Measurements from ENCODE around the gene KDM1A. TPM values are rescaled to one million over a fixed set of nuclear protein-coding genes. Genes with fewer than 3 reads are reported as not detected.

The KDM1A gene
- total and polyA plus RNA-seq, 2 donors (not counting 3 experiments of a cell fraction or from before 2014, with no cell fraction given) = 105 to 111 TPM

DNA sequence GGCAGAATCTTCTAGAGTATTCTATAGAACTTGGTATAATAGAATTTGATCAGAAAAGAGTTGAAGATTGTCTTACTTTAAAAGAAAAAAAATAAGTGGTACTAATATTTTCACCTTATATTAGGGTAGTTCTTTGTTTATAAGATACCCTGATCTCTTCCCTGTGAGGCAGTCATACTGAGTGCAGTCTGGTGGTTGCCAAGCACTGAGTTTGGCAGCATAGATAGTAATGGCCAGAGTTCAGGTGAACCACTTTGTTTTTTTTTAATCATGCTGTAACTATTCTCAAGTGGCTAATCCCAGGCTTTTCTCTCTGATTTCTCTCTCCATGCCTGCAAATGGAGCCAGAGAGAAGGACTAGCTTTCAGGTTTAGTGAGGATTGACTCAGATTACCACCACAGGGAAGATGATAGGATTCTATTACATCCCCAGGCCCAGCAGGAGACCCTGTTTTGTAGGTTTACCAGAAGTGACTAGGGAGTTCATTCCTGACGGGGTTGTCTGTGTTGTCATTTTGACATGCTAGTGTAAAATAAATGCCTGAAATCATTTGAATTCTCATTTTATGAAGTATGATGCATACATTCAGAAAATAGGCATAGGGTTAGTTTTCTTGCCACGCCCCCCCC is 16.7 kb downstream of the KDM1A start:
- CTCF ChIA-PET = no interaction called here
- POLR2A ChIA-PET = no interaction called here
- H4K20me1 ChIP-seq (replicated peaks; ENCODE audit: control insufficient read depth, extremely low read depth, insufficient read depth, low read length) = peaks cover 8% of the 10 kb centered on the region
- DNase-seq (ENCODE audit: low read depth, low spot score) (no peak), FAIRE-seq (no peak)
- H3K36me3 ChIP-seq (ENCODE audit: control insufficient read depth in 2 of 2, extremely low read depth in 1 of 2, insufficient read depth in 2 of 2, low read length in 2 of 2) = no peaks in the 10 kb centered on the region
- H3K9me1 ChIP-seq (replicated peaks; ENCODE audit: control insufficient read depth, extremely low read depth, insufficient read depth, low read length) = no peaks in the 10 kb centered on the region
- intact Hi-C loops (cut with micrococcal nuclease) = no loop called here
- no TSS peak for BruUV-seq (replicated peaks)
- H3K4me2 ChIP-seq (ENCODE audit: insufficient read depth, low read length) = no peak overlapping the region
- no peak overlapping the region for H3K9ac ChIP-seq (replicated peaks; ENCODE audit: extremely low read depth, insufficient read depth, low read length)
- H3K4me1 ChIP-seq (ENCODE audit: control insufficient read depth, extremely low read depth, insufficient read depth, low read length) = no peaks in the 10 kb centered on the region
- H3K27me3 ChIP-seq (ENCODE audit: control insufficient read depth in 2 of 2, insufficient read depth in 2 of 2, low read length in 2 of 2) = no peaks in the 10 kb centered on the region
- H3K9me3 ChIP-seq (replicated peaks; ENCODE audit: control insufficient read depth, insufficient read depth, low read length) = no peaks in the 10 kb centered on the region
- no peak overlapping the region for H3K4me3 ChIP-seq (replicated peaks in 1 of 3; ENCODE audit: insufficient read depth in 1 of 3, low read depth in 1 of 3, low read length in 3 of 3)
- H3K79me2 ChIP-seq (ENCODE audit: control insufficient read depth, insufficient read depth, low read length) = peaks cover 87% of the 10 kb centered on the region
- dilution Hi-C loops (cut with MboI; ENCODE audit: extremely low pct_ligation_motif_present, low sequenced_read_pairs) = no loop called here
- TF ChIP-seq GATA2 (IDR thresholded peaks at IDR 0.05; ENCODE audit: insufficient read depth, insufficient read length, low read depth, low read length) = no peak
- no peak for TF ChIP-seq POLR2AphosphoS5 (IDR thresholded peaks at IDR 0.05; ENCODE audit: insufficient read depth, low read depth, low read length)
- no peak for TF ChIP-seq JUN (IDR thresholded peaks at IDR 0.05; ENCODE audit: borderline replicate concordance, insufficient read depth, insufficient read length, low read depth)
- no peak for TF ChIP-seq FOS (IDR thresholded peaks at IDR 0.05; ENCODE audit: borderline replicate concordance, insufficient read depth, low read length)
- TF ChIP-seq, protein P1, sequence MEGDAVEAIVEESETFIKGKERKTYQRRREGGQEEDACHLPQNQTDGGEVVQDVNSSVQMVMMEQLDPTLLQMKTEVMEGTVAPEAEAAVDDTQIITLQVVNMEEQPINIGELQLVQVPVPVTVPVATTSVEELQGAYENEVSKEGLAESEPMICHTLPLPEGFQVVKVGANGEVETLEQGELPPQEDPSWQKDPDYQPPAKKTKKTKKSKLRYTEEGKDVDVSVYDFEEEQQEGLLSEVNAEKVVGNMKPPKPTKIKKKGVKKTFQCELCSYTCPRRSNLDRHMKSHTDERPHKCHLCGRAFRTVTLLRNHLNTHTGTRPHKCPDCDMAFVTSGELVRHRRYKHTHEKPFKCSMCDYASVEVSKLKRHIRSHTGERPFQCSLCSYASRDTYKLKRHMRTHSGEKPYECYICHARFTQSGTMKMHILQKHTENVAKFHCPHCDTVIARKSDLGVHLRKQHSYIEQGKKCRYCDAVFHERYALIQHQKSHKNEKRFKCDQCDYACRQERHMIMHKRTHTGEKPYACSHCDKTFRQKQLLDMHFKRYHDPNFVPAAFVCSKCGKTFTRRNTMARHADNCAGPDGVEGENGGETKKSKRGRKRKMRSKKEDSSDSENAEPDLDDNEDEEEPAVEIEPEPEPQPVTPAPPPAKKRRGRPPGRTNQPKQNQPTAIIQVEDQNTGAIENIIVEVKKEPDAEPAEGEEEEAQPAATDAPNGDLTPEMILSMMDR (IDR thresholded peaks at IDR 0.05; ENCODE audit: extremely low read depth in 1 of 2, insufficient read depth in 1 of 2, low read depth in 1 of 2, low read length in 2 of 2) = no peak
- TF ChIP-seq POLR2A (IDR thresholded peaks at IDR 0.05; ENCODE audit: low read depth, low read length) = no peak
- TF ChIP-seq EZH2 (IDR thresholded peaks at IDR 0.05; ENCODE audit: borderline replicate concordance, low read depth, low read length, severe bottlenecking) = no peak
- TF ChIP-seq, protein P2, sequence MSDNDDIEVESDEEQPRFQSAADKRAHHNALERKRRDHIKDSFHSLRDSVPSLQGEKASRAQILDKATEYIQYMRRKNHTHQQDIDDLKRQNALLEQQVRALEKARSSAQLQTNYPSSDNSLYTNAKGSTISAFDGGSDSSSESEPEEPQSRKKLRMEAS (IDR thresholded peaks at IDR 0.05; ENCODE audit: insufficient read depth, insufficient read length) = no peak
- TF ChIP-seq MYC (IDR thresholded peaks at IDR 0.05; ENCODE audit: low read depth, low read length) = no peak
- no peak overlapping the region for H3K27ac ChIP-seq (ENCODE audit: insufficient read depth, low read depth, low read length)
- no peak overlapping the region for H2AFZ ChIP-seq (ENCODE audit: low read depth, low read length)
